Ishikawa (cell line): ENCODE measurements around the gene DMD.

Source experiments
- CEBPB ChIP-seq: IDR thresholded peaks from 2 replicates; pipeline ENCODE4 v1.6.1; 2012
- CREB1 ChIP-seq: IDR thresholded peaks from 2 replicates; pipeline ENCODE4 v1.6.1; 2012; ENCODE audit warnings: low read depth
- EGR1 ChIP-seq: IDR thresholded peaks from 2 replicates; pipeline ENCODE4 v1.6.1; 2012
- EP300 ChIP-seq: IDR thresholded peaks from 2 replicates; pipeline ENCODE4 v1.6.1; 2012; ENCODE audit warnings: borderline replicate concordance
- FOXM1 ChIP-seq: IDR thresholded peaks from 2 replicates; pipeline ENCODE4 v1.6.1; 2012; ENCODE audit warnings: low read depth, borderline replicate concordance
- NFIC ChIP-seq: IDR thresholded peaks from 2 replicates; pipeline ENCODE4 v1.6.1; 2012
- RAD21 ChIP-seq: IDR thresholded peaks from 2 replicates; pipeline ENCODE4 v1.6.1; 2012; ENCODE audit warnings: low read depth
- TAF1 ChIP-seq: IDR thresholded peaks from 2 replicates; pipeline ENCODE4 v1.6.1; 2012; ENCODE audit warnings: low read depth, mild to moderate bottlenecking
- TCF12 ChIP-seq: IDR thresholded peaks from 2 replicates; pipeline ENCODE4 v1.6.1; 2012; ENCODE audit warnings: low read depth
- TEAD4 ChIP-seq: IDR thresholded peaks from 2 replicates; pipeline ENCODE4 v1.6.1; 2012
- YY1 ChIP-seq: IDR thresholded peaks from 2 replicates; pipeline ENCODE4 v1.6.1; 2012; ENCODE audit warnings: low read depth
- ZBTB7A ChIP-seq: IDR thresholded peaks from 2 replicates; pipeline ENCODE4 v1.6.1; 2012; ENCODE audit warnings: low read depth
- TF ChIP-seq, protein P1 (sequence below): IDR thresholded peaks from 2 replicates; pipeline ENCODE4 v1.6.1; 2012
- TF ChIP-seq, protein P2 (sequence below): IDR thresholded peaks from 2 replicates; pipeline ENCODE4 v1.6.1; 2012
- TF ChIP-seq, protein P3 (sequence below): IDR thresholded peaks from 2 replicates; pipeline ENCODE4 v1.6.1; 2012; ENCODE audit warnings: low read depth, mild to moderate bottlenecking

Gene DMD

DNA sequence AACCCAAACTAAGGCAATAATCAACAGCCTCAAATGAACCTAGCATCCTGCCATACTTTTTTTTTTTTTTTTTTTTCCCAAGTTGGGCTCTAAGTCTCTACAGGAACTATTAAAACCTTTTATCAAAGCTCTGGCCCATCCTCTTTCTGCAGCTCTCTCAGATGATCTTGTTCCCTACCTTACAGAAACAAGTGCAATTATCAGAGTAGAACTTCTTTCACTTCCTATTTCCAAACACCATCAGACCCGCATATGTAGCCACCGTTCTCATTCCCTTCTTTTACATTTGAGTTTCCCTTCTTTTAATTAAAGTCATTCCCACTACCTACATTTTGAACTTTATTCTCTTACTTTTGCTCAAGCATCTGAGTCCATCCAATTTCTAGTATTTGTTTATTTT lies 690.6 kb downstream of the DMD start:
- TF ChIP-seq NFIC (no peak), ZBTB7A (no peak), EP300 (no peak), TEAD4 (no peak), CREB1 (no peak), TCF12 (no peak), EGR1 (no peak), CEBPB (no peak), RAD21 (no peak), FOXM1 (no peak), YY1 (no peak)
- TF ChIP-seq, protein P1, sequence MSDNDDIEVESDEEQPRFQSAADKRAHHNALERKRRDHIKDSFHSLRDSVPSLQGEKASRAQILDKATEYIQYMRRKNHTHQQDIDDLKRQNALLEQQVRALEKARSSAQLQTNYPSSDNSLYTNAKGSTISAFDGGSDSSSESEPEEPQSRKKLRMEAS, result no peak

DNA sequence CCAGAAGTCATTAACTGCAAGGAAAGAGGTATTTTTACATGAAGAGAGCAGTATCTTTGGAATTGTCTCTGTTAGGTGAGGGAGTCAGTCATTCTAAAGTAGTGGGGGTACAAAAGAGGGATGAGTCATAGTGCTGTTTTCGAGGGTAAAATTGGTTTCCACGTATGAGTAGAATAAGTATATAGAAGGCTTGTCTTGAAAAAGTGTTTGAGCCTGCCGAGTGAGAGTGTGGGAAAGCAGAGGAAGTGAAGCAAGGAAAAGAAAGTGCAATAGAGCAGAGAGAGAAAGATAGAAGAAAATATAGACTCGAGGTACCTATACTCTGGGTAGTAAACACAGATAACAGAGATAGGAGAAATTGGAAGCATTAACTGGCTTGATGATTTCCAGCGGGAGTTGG lies 696.4 kb downstream of the DMD start:
- TF ChIP-seq CEBPB (no peak), TCF12 (no peak), CREB1 (no peak), TAF1 (no peak)
- TF ChIP-seq, protein P2, sequence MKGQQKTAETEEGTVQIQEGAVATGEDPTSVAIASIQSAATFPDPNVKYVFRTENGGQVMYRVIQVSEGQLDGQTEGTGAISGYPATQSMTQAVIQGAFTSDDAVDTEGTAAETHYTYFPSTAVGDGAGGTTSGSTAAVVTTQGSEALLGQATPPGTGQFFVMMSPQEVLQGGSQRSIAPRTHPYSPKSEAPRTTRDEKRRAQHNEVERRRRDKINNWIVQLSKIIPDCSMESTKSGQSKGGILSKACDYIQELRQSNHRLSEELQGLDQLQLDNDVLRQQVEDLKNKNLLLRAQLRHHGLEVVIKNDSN, result no peak
- TF ChIP-seq, protein P1, result no peak

DNA sequence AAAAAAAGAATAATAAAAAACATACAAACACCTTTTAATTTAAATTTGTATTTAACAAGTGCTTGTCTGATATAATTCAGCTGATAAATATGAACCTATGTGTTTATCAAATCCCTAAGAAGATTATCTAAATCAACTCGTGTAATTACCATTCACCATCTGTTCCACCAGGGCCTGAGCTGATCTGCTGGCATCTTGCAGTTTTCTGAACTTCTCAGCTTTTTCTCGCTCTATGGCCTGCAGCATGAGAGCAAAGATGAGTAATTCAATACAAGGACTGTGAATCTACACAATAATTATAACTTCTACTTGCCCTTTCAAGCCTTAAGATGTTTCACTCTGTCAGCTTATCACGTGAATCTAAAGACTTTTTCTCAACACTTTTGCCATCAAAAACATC lies 709.7 kb downstream of the DMD start:
- TF ChIP-seq TAF1, result no peak
- TF ChIP-seq EP300, result no peak
- no peak for TF ChIP-seq NFIC
- TF ChIP-seq, protein P3, sequence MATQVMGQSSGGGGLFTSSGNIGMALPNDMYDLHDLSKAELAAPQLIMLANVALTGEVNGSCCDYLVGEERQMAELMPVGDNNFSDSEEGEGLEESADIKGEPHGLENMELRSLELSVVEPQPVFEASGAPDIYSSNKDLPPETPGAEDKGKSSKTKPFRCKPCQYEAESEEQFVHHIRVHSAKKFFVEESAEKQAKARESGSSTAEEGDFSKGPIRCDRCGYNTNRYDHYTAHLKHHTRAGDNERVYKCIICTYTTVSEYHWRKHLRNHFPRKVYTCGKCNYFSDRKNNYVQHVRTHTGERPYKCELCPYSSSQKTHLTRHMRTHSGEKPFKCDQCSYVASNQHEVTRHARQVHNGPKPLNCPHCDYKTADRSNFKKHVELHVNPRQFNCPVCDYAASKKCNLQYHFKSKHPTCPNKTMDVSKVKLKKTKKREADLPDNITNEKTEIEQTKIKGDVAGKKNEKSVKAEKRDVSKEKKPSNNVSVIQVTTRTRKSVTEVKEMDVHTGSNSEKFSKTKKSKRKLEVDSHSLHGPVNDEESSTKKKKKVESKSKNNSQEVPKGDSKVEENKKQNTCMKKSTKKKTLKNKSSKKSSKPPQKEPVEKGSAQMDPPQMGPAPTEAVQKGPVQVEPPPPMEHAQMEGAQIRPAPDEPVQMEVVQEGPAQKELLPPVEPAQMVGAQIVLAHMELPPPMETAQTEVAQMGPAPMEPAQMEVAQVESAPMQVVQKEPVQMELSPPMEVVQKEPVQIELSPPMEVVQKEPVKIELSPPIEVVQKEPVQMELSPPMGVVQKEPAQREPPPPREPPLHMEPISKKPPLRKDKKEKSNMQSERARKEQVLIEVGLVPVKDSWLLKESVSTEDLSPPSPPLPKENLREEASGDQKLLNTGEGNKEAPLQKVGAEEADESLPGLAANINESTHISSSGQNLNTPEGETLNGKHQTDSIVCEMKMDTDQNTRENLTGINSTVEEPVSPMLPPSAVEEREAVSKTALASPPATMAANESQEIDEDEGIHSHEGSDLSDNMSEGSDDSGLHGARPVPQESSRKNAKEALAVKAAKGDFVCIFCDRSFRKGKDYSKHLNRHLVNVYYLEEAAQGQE, result no peak
- TF ChIP-seq FOXM1, result no peak
- TF ChIP-seq EGR1, result no peak
- TF ChIP-seq ZBTB7A, result no peak
- TF ChIP-seq CREB1, result no peak

DNA sequence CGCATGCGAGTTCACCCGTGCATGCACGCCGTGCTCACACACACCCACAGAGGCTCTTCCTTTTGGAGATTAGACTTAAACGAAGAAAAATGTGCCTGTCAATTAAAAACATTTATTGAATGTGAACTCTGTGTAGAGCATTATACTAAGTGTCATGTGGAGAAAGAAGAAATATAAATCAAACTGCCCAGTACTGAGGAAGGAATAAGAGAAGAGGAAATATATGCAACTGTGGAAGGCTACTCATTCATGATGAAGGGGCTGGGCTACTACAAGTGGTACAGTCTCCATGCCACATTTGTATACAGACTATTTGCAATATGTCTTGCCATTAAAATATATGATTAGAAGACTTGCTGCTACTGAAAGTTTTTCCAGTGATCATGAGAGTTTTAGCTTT lies 714.7 kb downstream of the DMD start:
- TF ChIP-seq YY1 (no peak), RAD21 (no peak), FOXM1 (no peak), CREB1 (no peak)
- TF ChIP-seq, protein P3, result no peak

DNA sequence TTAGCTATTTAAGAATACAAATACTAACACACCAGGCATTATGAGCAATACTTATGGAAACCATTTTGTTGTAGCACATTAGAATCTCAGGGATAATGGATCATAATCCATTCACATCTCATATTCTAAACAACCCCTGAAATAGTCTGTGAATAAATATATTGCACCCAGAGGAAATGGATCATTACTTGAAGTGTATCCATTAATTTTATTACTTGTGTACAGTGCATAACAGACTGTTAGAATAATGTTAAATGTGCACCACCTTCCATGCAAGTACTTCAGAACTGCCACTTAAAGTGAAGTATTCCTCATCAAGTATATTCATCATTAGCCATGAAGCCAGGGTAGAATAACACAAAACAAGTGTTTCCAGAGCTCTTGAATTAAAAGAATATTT lies 715.5 kb downstream of the DMD start:
- no peak for TF ChIP-seq TCF12
- TF ChIP-seq ZBTB7A, result no peak

DNA sequence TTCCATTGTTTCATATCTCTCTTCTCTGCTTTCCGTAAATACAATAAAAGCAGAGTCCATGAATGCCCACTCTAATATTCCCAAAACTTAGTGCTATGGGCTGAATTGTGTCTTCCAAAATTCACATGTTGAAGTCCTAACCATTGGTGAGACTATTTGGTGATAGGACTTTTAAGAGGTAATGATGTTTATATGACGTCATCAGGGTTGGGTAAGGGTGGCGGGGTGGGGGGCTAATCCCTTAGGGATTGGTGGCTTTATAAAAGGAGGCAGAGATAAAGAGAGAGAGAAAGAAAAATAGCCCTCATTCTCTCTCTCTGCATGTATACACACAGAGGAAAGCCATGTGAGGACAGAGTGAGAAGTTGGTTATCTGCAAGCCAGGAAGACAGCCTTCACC lies 722.2 kb downstream of the DMD start:
- TF ChIP-seq CREB1, result no peak
- TF ChIP-seq ZBTB7A, result no peak
- no peak for TF ChIP-seq YY1
- TF ChIP-seq EP300, result no peak
- TF ChIP-seq, protein P3, result no peak
- TF ChIP-seq CEBPB, result no peak
- TF ChIP-seq NFIC, result no peak
- TF ChIP-seq RAD21, result no peak
- no peak for TF ChIP-seq TAF1
